ENCODE measurements around the gene ARNT2. TPM values are rescaled to one million over a fixed set of nuclear protein-coding genes. Genes with fewer than 3 reads are reported as not detected.

The ARNT2 gene
- polyA plus RNA-seq, 1 experiment: 44.6 TPM

DNA sequence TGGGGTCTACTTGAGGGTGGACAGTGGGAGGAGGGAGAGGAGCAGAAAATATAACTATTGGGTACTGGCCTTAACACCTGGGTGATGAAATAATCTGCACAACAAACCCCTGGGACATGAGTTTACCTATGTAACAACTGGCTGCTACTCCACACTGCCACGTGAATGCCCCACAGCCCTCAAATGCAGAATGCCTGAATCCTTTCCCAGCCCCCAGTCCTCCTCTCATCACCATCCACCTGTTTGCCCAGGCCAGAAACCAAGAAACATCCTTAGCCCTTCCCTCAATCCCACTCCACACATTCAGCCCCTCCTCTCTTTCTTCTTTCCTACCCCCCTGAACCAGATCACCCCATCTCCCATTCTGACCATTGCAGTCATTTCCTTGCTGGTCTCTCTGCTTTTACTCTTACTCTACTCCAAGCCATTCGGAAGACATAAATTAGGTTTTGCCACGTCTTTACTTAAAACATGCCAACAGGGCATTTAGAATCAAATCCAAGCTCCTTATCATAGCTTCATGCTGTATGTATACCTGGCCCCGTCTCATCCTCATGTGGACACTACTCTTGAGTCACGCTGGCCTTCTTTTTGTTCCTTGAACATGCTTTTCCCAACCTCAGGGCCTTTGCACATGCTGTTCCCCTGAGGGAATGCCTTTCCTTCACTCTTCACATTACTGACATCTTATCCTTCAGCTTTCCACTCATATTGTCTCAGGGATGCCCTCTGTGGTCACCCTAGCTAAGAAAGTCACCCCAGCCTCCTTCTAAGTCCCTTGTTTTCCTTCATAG is 153.5 kb downstream of the ARNT2 start:
- Histone ChIP-seq H3K4me3 (ENCODE audit: low read depth, low read length) (no peak overlapping the region), H3K27me3 (ENCODE audit: control insufficient read depth, insufficient read depth, low read length) (no peaks in the 10 kb centered on the region), H3K36me3 (ENCODE audit: control insufficient read depth, insufficient read depth, low read length) (peaks cover 16% of the 10 kb centered on the region)
- TF ChIP-seq, protein P1, sequence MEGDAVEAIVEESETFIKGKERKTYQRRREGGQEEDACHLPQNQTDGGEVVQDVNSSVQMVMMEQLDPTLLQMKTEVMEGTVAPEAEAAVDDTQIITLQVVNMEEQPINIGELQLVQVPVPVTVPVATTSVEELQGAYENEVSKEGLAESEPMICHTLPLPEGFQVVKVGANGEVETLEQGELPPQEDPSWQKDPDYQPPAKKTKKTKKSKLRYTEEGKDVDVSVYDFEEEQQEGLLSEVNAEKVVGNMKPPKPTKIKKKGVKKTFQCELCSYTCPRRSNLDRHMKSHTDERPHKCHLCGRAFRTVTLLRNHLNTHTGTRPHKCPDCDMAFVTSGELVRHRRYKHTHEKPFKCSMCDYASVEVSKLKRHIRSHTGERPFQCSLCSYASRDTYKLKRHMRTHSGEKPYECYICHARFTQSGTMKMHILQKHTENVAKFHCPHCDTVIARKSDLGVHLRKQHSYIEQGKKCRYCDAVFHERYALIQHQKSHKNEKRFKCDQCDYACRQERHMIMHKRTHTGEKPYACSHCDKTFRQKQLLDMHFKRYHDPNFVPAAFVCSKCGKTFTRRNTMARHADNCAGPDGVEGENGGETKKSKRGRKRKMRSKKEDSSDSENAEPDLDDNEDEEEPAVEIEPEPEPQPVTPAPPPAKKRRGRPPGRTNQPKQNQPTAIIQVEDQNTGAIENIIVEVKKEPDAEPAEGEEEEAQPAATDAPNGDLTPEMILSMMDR (IDR thresholded peaks at IDR 0.05; ENCODE audit: insufficient read depth, low read depth, low read length): no peak
- ChIA-PET POLR2A (no interaction called here), CTCF (interaction anchor here (1.5 kb wide), 1 partner anchor 10 kb away, joined by 7 read pairs; no protein-coding TSS in a partner anchor)
- DNase-seq (ENCODE audit: low read depth): no peak

DNA sequence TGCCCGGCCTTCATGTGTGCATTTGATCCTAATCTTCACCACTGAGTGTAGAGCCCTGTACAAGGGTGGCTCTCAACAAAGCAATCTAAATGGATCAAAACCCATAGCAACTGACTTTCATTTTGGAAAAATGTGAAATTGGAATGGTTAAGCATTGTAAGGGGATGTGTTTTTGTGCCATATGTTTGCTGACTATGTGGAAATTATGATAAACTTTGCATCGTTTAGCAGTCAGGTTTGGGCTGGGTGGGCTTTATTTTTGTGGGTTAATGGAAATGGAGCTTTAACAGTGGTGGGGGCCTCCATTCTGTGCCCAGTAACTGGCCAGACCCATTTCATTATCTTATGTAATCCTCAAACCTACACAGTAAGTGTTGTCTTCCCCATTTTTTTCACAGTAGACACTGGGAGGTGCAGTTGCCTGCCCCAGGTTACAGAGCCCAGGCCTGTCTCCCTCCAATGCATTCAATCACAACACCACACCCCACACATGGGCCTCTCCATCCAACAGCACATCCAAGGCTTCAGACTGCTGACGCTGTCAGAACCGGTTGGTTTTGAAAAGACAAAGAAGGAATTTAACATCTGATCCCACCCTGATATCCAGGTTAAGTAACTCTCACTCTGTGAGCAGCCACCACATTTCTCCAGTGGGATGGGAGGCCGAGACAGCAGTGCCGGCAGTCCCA is 154.6 kb downstream of the ARNT2 start:
- CTCF ChIA-PET: interaction anchor here (1.5 kb wide), 1 partner anchor 9 kb away, joined by 7 read pairs; no protein-coding TSS in a partner anchor
- Histone ChIP-seq H3K36me3 (ENCODE audit: control insufficient read depth, insufficient read depth, low read length) (peaks cover 21% of the 10 kb centered on the region), H3K4me3 (ENCODE audit: low read depth, low read length) (no peak overlapping the region), H3K27me3 (ENCODE audit: control insufficient read depth, insufficient read depth, low read length) (no peaks in the 10 kb centered on the region)
- DNase-seq (ENCODE audit: low read depth): no peak
- POLR2A ChIA-PET: no interaction called here
- TF ChIP-seq, protein P1 (IDR thresholded peaks at IDR 0.05; ENCODE audit: insufficient read depth, low read depth, low read length): no peak

DNA sequence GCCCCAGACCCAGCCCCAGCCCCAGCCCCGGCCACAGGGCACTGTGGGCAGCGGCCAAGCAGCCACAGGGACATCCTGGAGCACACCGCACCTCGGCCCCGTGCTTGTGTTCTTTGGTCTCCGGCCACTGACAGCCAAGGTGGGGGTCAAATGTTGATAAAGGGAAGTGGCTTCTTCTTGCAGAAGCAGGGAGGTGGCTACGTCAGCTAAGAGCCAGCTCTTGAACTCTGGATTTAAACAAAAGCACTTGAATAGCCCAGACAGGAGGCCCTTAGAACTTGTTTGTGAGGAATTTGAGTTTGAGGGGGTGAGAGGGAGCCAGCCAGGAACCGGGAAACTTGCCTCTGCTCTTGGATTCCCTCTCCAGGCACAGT is 155.1 kb downstream of the ARNT2 start:
- TF ChIP-seq, protein P1 (IDR thresholded peaks at IDR 0.05; ENCODE audit: insufficient read depth, low read depth, low read length): no peak
- no peak for DNase-seq (ENCODE audit: low read depth)
- POLR2A ChIA-PET: no interaction called here
- CTCF ChIA-PET: interaction anchor here (1.3 kb wide), 1 partner anchor 9 kb away, joined by 5 read pairs; no protein-coding TSS in a partner anchor
- Histone ChIP-seq H3K27me3 (ENCODE audit: control insufficient read depth, insufficient read depth, low read length) (no peaks in the 10 kb centered on the region), H3K4me3 (ENCODE audit: low read depth, low read length) (no peak overlapping the region), H3K36me3 (ENCODE audit: control insufficient read depth, insufficient read depth, low read length) (peaks cover 27% of the 10 kb centered on the region)

DNA sequence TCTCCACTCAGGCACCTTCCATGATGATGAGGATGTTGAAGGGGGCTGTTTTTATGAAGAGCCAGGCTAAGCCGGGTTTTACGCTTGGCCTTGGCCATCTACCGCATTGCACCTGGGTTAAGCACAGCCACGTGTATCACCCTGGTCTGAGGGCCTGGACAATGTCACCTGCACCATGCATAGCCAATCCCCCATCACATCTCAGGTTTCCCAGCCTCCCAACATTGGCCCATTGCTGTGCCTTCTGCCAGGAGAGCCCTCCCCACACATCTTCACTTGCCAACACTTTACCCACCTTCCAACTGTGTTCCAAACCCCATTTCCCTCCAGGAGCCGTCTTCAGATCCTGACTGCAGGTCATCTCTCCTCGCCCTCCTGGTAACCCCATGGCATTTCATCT is 155.6 kb downstream of the ARNT2 start:
- TF ChIP-seq, protein P1 (IDR thresholded peaks at IDR 0.05; ENCODE audit: insufficient read depth, low read depth, low read length): no peak
- Histone ChIP-seq H3K36me3 (ENCODE audit: control insufficient read depth, insufficient read depth, low read length) (peaks cover 27% of the 10 kb centered on the region), H3K4me3 (ENCODE audit: low read depth, low read length) (no peak overlapping the region), H3K27me3 (ENCODE audit: control insufficient read depth, insufficient read depth, low read length) (no peaks in the 10 kb centered on the region)
- POLR2A ChIA-PET: interaction anchor here (0.6 kb wide), 1 partner anchor 104 kb away, joined by 3 read pairs; no protein-coding TSS in a partner anchor
- DNase-seq (ENCODE audit: low read depth): no peak
- CTCF ChIA-PET: interaction anchor here (0.6 to 1.3 kb wide), 2 partner anchors 9 to 50 kb away, joined by 3 to 5 read pairs; no protein-coding TSS in a partner anchor

Measured in BJ (cell line).